RWPE2 (cell line): Measurements from ENCODE around the gene SPATA13.

Experiments used
- ATAC-seq: fragments of 200-7000 bp; cut with Tn5 transposase; 3 replicates; pipeline ENCODE4 v1.9.1; 2021; ENCODE audit warnings: low read depth
- DNase-seq: peaks from one replicate; pipeline ENCODE4 v3.0.0-alpha.2; 2020; ENCODE audit warnings: low spot score
- H3K27ac ChIP-seq: fragments of 450-650 bp; 2 replicates; pipeline ENCODE4 v1.5.1; 2017; ENCODE audit warnings: mild to moderate bottlenecking; ENCODE audit not compliant: poor library complexity, severe bottlenecking
- H3K27me3 ChIP-seq: fragments of 250-450 bp; sonication (Bioruptor Pico); 2 replicates; pipeline ENCODE4 v1.5.1; 2021; ENCODE audit warnings: mild to moderate bottlenecking, moderate library complexity; ENCODE audit not compliant: insufficient read depth, poor library complexity, severe bottlenecking
- H3K36me3 ChIP-seq: fragments of 250-450 bp; sonication (Bioruptor Pico); 2 replicates; pipeline ENCODE4 v1.5.1; 2020; ENCODE audit warnings: low read depth, mild to moderate bottlenecking, moderate library complexity
- H3K4me1 ChIP-seq: fragments of 250-450 bp; sonication (Bioruptor Pico); 2 replicates; pipeline ENCODE4 v1.5.1; 2021; ENCODE audit warnings: mild to moderate bottlenecking, moderate library complexity; ENCODE audit not compliant: insufficient read depth, poor library complexity, severe bottlenecking
- H3K4me3 ChIP-seq: fragments of 250-450 bp; sonication (Bioruptor Pico); 2 replicates; pipeline ENCODE4 v1.5.1; 2021; ENCODE audit warnings: mild to moderate bottlenecking, moderate library complexity; ENCODE audit not compliant: severe bottlenecking
- H3K9me3 ChIP-seq: fragments of 250-450 bp; sonication (Bioruptor Pico); 2 replicates; pipeline ENCODE4 v1.5.1; 2021; ENCODE audit warnings: mild to moderate bottlenecking, moderate library complexity; ENCODE audit not compliant: severe bottlenecking
- CTCF ChIP-seq: fragments of 450-650 bp; IDR thresholded peaks from one replicate; pipeline ENCODE4 v1.5.1; 2017; ENCODE audit warnings: mild to moderate bottlenecking, moderate library complexity; ENCODE audit not compliant: poor library complexity, severe bottlenecking

SPATA13 gene

GRCh38 chr13:24261566-24261965 is 101.0 kb downstream of the SPATA13 start:
- H3K9me3 ChIP-seq, result no peaks in the 10 kb centered on the region
- no peak overlapping the region for H3K4me3 ChIP-seq
- ATAC-seq (no peak), DNase-seq (no peak)
- TF ChIP-seq CTCF, result no peak
- H3K36me3 ChIP-seq, result no peaks in the 10 kb centered on the region
- no peak overlapping the region for H3K27ac ChIP-seq
- H3K27me3 ChIP-seq, result no peaks in the 10 kb centered on the region
- H3K4me1 ChIP-seq, result no peaks in the 10 kb centered on the region

- H3K4me1 ChIP-seq, result no peaks in the 10 kb centered on the region
- H3K9me3 ChIP-seq, result no peaks in the 10 kb centered on the region
- H3K4me3 ChIP-seq, result no peak overlapping the region
- H3K27ac ChIP-seq, result no peak overlapping the region
- ATAC-seq (no peak), DNase-seq (no peak)
- no peaks in the 10 kb centered on the region for H3K36me3 ChIP-seq
- H3K27me3 ChIP-seq, result no peaks in the 10 kb centered on the region
- TF ChIP-seq CTCF, result no peak
Measured at GRCh38 chr13:24263632-24264031, 103.1 kb downstream of the SPATA13 start.

GRCh38 chr13:24264976-24265375 is 104.5 kb downstream of the SPATA13 start:
- no peak overlapping the region for H3K4me3 ChIP-seq
- no peaks in the 10 kb centered on the region for H3K36me3 ChIP-seq
- no peaks in the 10 kb centered on the region for H3K4me1 ChIP-seq
- ATAC-seq, result no peak
- H3K27me3 ChIP-seq, result no peaks in the 10 kb centered on the region
- H3K27ac ChIP-seq, result no peak overlapping the region
- no peaks in the 10 kb centered on the region for H3K9me3 ChIP-seq
- DNase-seq, result no peak
- no peak for TF ChIP-seq CTCF

- Histone ChIP-seq H3K36me3 (no peaks in the 10 kb centered on the region), H3K4me3 (no peak overlapping the region), H3K9me3 (no peaks in the 10 kb centered on the region), H3K27me3 (no peaks in the 10 kb centered on the region), H3K4me1 (no peaks in the 10 kb centered on the region), H3K27ac (no peak overlapping the region)
- DNase-seq, result no peak
- no peak for ATAC-seq
- no peak for TF ChIP-seq CTCF
Measured at GRCh38 chr13:24265453-24265852, 104.9 kb downstream of the SPATA13 start.

- Histone ChIP-seq H3K4me1 (peaks cover 3% of the 10 kb centered on the region), H3K9me3 (no peaks in the 10 kb centered on the region), H3K36me3 (no peaks in the 10 kb centered on the region), H3K27me3 (no peaks in the 10 kb centered on the region), H3K4me3 (no peak overlapping the region), H3K27ac (no peak overlapping the region)
- no peak for TF ChIP-seq CTCF
- ATAC-seq (no peak), DNase-seq (no peak)
Measured at GRCh38 chr13:24267274-24267673, 106.8 kb downstream of the SPATA13 start.
